DND-41 (cell line): ENCODE results near the gene GPR137B.

Experiments used
- ATAC-seq: fragments of 200-7000 bp; cut with Tn5 transposase; 3 replicates; pipeline ENCODE4 v1.9.1; 2021; ENCODE audit warnings: low read depth; ENCODE audit not compliant: insufficient read depth
- DNase-seq: peaks from one replicate; pipeline ENCODE4 v3.0.0-alpha.2; 2020
- H2AFZ ChIP-seq: 2 replicates; pipeline ENCODE4 v1.6.0; 2012; ENCODE audit warnings: low read depth, low read length
- H3K27ac ChIP-seq: 2 replicates; pipeline ENCODE4 v1.5.1; 2012; ENCODE audit warnings: low read length, inconsistent platforms
- H3K27me3 ChIP-seq: fragments of 200-600 bp; sonication (generic); 2 replicates; pipeline ENCODE4 v1.6.0; 2012; ENCODE audit warnings: low read length, mild to moderate bottlenecking, inconsistent platforms; ENCODE audit not compliant: insufficient read depth, poor library complexity
- H3K36me3 ChIP-seq: 2 replicates; pipeline ENCODE4 v1.5.1; 2012; ENCODE audit warnings: low read length, inconsistent platforms; ENCODE audit not compliant: insufficient read depth
- H3K4me1 ChIP-seq: 2 replicates; pipeline ENCODE4 v1.5.1; 2012; ENCODE audit warnings: mild to moderate bottlenecking, low read length; ENCODE audit not compliant: insufficient read depth
- H3K4me2 ChIP-seq: 2 replicates; pipeline ENCODE4 v1.6.0; 2012; ENCODE audit warnings: mild to moderate bottlenecking, moderate library complexity, low read length, inconsistent platforms; ENCODE audit not compliant: insufficient read depth
- H3K4me3 ChIP-seq, 2 experiments: fragments of 200-600 bp in 1 of 2; shearing (Covaris generic) in 1 of 2; 2 replicates each; pipeline ENCODE4 v1.5.1; 2012 to 2016; ENCODE audit warnings: inconsistent platforms in 2 of 2, low read length in 2 of 2, mild to moderate bottlenecking in 2 of 2, low read depth in 1 of 2, moderate library complexity in 1 of 2
- H3K79me2 ChIP-seq: 2 replicates; pipeline ENCODE4 v1.6.0; 2012; ENCODE audit warnings: low read length, inconsistent platforms; ENCODE audit not compliant: insufficient read depth
- H3K9ac ChIP-seq: 2 replicates; pipeline ENCODE4 v1.6.0; 2012; ENCODE audit warnings: low read depth, mild to moderate bottlenecking, inconsistent platforms, low read length, moderate library complexity
- H3K9me3 ChIP-seq: 2 replicates; pipeline ENCODE4 v1.5.1; 2012; ENCODE audit warnings: low read length, moderate library complexity, mild to moderate bottlenecking, inconsistent platforms; ENCODE audit not compliant: insufficient read depth, severe bottlenecking
- H4K20me1 ChIP-seq: 2 replicates; pipeline ENCODE4 v1.6.0; 2012; ENCODE audit warnings: low read length; ENCODE audit not compliant: insufficient read depth
- CTCF ChIP-seq: IDR thresholded peaks from 2 replicates; pipeline ENCODE4 v1.5.1; 2012; ENCODE audit warnings: borderline replicate concordance, low read length, moderate library complexity, mild to moderate bottlenecking; ENCODE audit not compliant: poor library complexity, severe bottlenecking; ENCODE audit errors: extremely low read depth
- EZH2 ChIP-seq: IDR thresholded peaks from 3 replicates; pipeline ENCODE4 v1.6.1; 2012; ENCODE audit warnings: borderline replicate concordance, low read depth, mild to moderate bottlenecking, moderate library complexity, low read length, inconsistent platforms; ENCODE audit not compliant: severe bottlenecking

Gene GPR137B

DNA sequence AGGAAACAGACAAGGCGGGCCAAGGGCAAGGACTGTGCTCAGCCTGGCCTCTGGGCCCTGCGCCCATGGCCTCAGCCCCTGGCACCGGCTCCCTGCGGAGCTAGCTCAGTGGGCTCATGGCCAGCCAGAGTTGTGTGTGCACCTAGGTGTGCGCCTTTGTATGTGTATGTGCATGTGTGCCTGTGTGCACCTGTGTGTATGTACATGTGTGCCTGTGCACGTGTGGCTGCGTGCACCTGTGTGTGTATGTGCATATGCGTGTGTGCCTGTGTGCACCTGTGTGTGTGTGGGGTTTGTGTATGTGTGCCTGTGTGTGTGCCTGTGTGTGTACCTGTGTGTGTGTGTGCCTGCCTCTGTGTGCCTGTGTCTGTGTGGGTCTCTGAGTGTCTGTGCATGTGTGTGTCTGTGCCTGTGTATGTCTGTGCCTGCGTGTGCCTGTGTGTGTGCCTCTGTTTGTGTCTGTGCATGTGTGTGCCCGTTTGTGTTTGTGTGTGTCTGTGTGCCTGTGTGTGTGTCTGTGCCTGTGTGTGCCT lies 7.4 kb downstream of the GPR137B start:
- no peak overlapping the region for H2AFZ ChIP-seq
- no peak overlapping the region for H3K27ac ChIP-seq
- peak overlapping the region; percentile 7; the same call in 1 of the 2 replicates for H3K4me2 ChIP-seq
- no peak overlapping the region for H3K9ac ChIP-seq
- TF ChIP-seq CTCF (no peak), EZH2 (no peak)
- H4K20me1 ChIP-seq = peaks cover 66% of the 10 kb centered on the region
- ATAC-seq = no peak; the same call in 2 of the 3 replicates
- peaks cover 13% of the 10 kb centered on the region for H3K4me1 ChIP-seq
- H3K79me2 ChIP-seq = peaks cover 78% of the 10 kb centered on the region
- H3K9me3 ChIP-seq = no peaks in the 10 kb centered on the region
- H3K4me3 ChIP-seq = no peak overlapping the region; a peak in 1 of 4 replicates
- no peak for DNase-seq
- H3K27me3 ChIP-seq = no peaks in the 10 kb centered on the region
- peaks cover 4% of the 10 kb centered on the region; the same call in 1 of the 2 replicates for H3K36me3 ChIP-seq

GRCh38 chr1:236150311-236150955 lies 8.1 kb downstream of the GPR137B start:
- H3K4me3 ChIP-seq = no peak overlapping the region
- peaks cover 4% of the 10 kb centered on the region; the same call in 1 of the 2 replicates for H3K36me3 ChIP-seq
- H3K4me1 ChIP-seq = peaks cover 9% of the 10 kb centered on the region
- H3K27me3 ChIP-seq = no peaks in the 10 kb centered on the region
- DNase-seq = no peak
- H2AFZ ChIP-seq = no peak overlapping the region
- no peak overlapping the region for H3K27ac ChIP-seq
- TF ChIP-seq EZH2 (no peak), CTCF (no peak)
- peaks cover 75% of the 10 kb centered on the region for H3K79me2 ChIP-seq
- H3K9me3 ChIP-seq = no peaks in the 10 kb centered on the region
- H3K9ac ChIP-seq = no peak overlapping the region
- ATAC-seq = no peak
- H4K20me1 ChIP-seq = peaks cover 70% of the 10 kb centered on the region
- H3K4me2 ChIP-seq = no peak overlapping the region

GRCh38 chr1:236150986-236151385 lies 8.6 kb downstream of the GPR137B start:
- Histone ChIP-seq H3K27me3 (no peaks in the 10 kb centered on the region), H3K4me1 (peaks cover 9% of the 10 kb centered on the region), H3K36me3 (peaks cover 4% of the 10 kb centered on the region; the same call in 1 of the 2 replicates), H3K4me3 (no peak overlapping the region), H3K9me3 (no peaks in the 10 kb centered on the region), H4K20me1 (peaks cover 75% of the 10 kb centered on the region), H3K27ac (no peak overlapping the region), H3K9ac (no peak overlapping the region), H3K4me2 (no peak overlapping the region), H3K79me2 (peaks cover 80% of the 10 kb centered on the region), H2AFZ (no peak overlapping the region)
- no peak for TF ChIP-seq EZH2
- no peak for TF ChIP-seq CTCF
- DNase-seq (no peak), ATAC-seq (no peak)
